Thoracic aorta (tissue), 2 donors: ENCODE measurements around the gene PDS5A. TPM values are rescaled to one million over a fixed set of nuclear protein-coding genes. Genes with fewer than 3 reads are reported as not detected.

Experiments used
- ATAC-seq: fragments of 150-250 bp; one replicate; pipeline ENCODE4 v1.8.0; 2017; ENCODE audit warnings: low read depth; ENCODE audit not compliant: insufficient number of reproducible peaks, low FRiP score
- DNase-seq: peaks from one replicate; pipeline ENCODE4 v3.0.0-alpha.2; 2020; ENCODE audit warnings: low spot score
- H3K27ac ChIP-seq, 2 donors: fragments of 200-600 bp; sonication (generic); 1 replicate in 1 of 2; 2 replicates in 1 of 2; pipeline ENCODE4 v1.5.1; 2016; ENCODE audit warnings: mild to moderate bottlenecking in 2 of 2, moderate library complexity in 2 of 2
- H3K27me3 ChIP-seq: fragments of 200-600 bp; sonication (generic); replicated peaks from 2 replicates; pipeline ENCODE4 v1.6.0; 2016; ENCODE audit warnings: mild to moderate bottlenecking; ENCODE audit not compliant: insufficient read depth
- H3K36me3 ChIP-seq: fragments of 200-600 bp; sonication (generic); one replicate; pipeline ENCODE4 v1.5.1; 2016
- H3K4me1 ChIP-seq, 2 donors: fragments of 200-600 bp; sonication (generic); 1 replicate in 1 of 2; 2 replicates in 1 of 2; pipeline versions ENCODE4 v1.5.1 to v1.6.0; 2016; ENCODE audit warnings: low read depth in 2 of 2, mild to moderate bottlenecking in 1 of 2; ENCODE audit not compliant: control insufficient read depth in 1 of 2
- H3K4me3 ChIP-seq: fragments of 200-600 bp; sonication (generic); 2 replicates; pipeline ENCODE4 v1.5.1; 2016; ENCODE audit warnings: mild to moderate bottlenecking
- H3K9me3 ChIP-seq: fragments of 200-600 bp; sonication (generic); 2 replicates; pipeline ENCODE4 v1.5.1; 2016
- CTCF ChIP-seq: fragments of 200-600 bp; sonication (generic); IDR thresholded peaks from one replicate; pipeline ENCODE4 v1.5.1; 2019; ENCODE audit warnings: antibody characterized with exemption
- total RNA-seq, 2 donors: library from RNA; depleted of rRNA; stranded (reverse); fragments of >200 nt; gene quantifications; one replicate each; pipeline versions ENCODE4 v1.1.0 to v1.2.3, GENCODE V29; 2016

The PDS5A gene
- total RNA-seq, 2 donors from 2014 or later, result 56.3 to 72.4 TPM

- Histone ChIP-seq H3K27me3 (no peaks in the 10 kb centered on the region), H3K27ac (no peak overlapping the region), H3K4me3 (no peak overlapping the region), H3K4me1 (no peaks in the 10 kb centered on the region), H3K9me3 (no peaks in the 10 kb centered on the region), H3K36me3 (peaks cover 14% of the 10 kb centered on the region)
- no peak for ATAC-seq
- DNase-seq, result no peak
- TF ChIP-seq CTCF, result no peak
Observed at GRCh38 chr4:39883646-39884045, 94.1 kb downstream of the PDS5A start.

GRCh38 chr4:39881789-39882188 is 95.9 kb downstream of the PDS5A start:
- no peak for TF ChIP-seq CTCF
- Histone ChIP-seq H3K4me3 (no peak overlapping the region), H3K4me1 (no peaks in the 10 kb centered on the region), H3K27me3 (no peaks in the 10 kb centered on the region), H3K9me3 (no peaks in the 10 kb centered on the region), H3K36me3 (peaks cover 12% of the 10 kb centered on the region), H3K27ac (no peak overlapping the region)
- ATAC-seq (no peak), DNase-seq (no peak)

GRCh38 chr4:39877971-39878370 is 99.7 kb downstream of the PDS5A start:
- DNase-seq (no peak), ATAC-seq (no peak)
- Histone ChIP-seq H3K4me1 (no peaks in the 10 kb centered on the region), H3K4me3 (no peak overlapping the region), H3K36me3 (peaks cover 8% of the 10 kb centered on the region), H3K27ac (no peak overlapping the region), H3K9me3 (no peaks in the 10 kb centered on the region), H3K27me3 (no peaks in the 10 kb centered on the region)
- no peak for TF ChIP-seq CTCF

- Histone ChIP-seq H3K27ac (no peak overlapping the region), H3K27me3 (no peaks in the 10 kb centered on the region), H3K36me3 (peaks cover 9% of the 10 kb centered on the region), H3K4me3 (no peak overlapping the region), H3K9me3 (no peaks in the 10 kb centered on the region), H3K4me1 (no peaks in the 10 kb centered on the region)
- no peak for TF ChIP-seq CTCF
- DNase-seq, result no peak
- no peak for ATAC-seq
Observed at GRCh38 chr4:39873823-39874222, 103.9 kb downstream of the PDS5A start.

GRCh38 chr4:39865280-39865679 is 112.4 kb downstream of the PDS5A start:
- TF ChIP-seq CTCF, result no peak
- Histone ChIP-seq H3K4me1 (no peaks in the 10 kb centered on the region), H3K27me3 (no peaks in the 10 kb centered on the region), H3K4me3 (no peak overlapping the region), H3K36me3 (peaks cover 12% of the 10 kb centered on the region), H3K9me3 (no peaks in the 10 kb centered on the region), H3K27ac (no peak overlapping the region)
- DNase-seq (no peak), ATAC-seq (no peak)
